ENCODE results near the gene FGF12.

FGF12 gene

DNA sequence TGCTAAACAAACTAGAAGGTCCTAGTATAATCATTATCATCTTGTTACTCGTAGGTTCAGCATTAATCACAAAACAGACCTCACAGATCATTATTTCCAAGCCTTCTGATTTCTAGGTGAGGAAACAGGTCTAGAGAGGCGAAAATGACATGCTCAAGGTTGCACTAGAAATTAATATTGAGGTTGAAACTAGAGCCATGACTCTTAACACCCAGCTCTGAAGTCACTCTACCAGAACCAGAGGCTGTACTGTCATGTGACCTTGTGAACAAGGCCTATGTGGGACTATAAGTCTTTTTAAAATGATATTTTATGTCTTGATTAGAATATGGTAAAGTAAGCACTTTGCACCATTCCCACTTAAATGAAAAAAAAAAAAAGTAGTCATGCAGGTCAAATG is 23.8 kb upstream of the FGF12 start:
- H3K9ac ChIP-seq (ENCODE audit: low read length): no peak overlapping the region
- no peaks in the 10 kb centered on the region for H3K9me3 ChIP-seq (ENCODE audit: insufficient read depth, low read length)
- TF ChIP-seq EZH2phosphoT487 (IDR thresholded peaks at IDR 0.05; ENCODE audit: low read depth): no peak
- TF ChIP-seq, protein P1, sequence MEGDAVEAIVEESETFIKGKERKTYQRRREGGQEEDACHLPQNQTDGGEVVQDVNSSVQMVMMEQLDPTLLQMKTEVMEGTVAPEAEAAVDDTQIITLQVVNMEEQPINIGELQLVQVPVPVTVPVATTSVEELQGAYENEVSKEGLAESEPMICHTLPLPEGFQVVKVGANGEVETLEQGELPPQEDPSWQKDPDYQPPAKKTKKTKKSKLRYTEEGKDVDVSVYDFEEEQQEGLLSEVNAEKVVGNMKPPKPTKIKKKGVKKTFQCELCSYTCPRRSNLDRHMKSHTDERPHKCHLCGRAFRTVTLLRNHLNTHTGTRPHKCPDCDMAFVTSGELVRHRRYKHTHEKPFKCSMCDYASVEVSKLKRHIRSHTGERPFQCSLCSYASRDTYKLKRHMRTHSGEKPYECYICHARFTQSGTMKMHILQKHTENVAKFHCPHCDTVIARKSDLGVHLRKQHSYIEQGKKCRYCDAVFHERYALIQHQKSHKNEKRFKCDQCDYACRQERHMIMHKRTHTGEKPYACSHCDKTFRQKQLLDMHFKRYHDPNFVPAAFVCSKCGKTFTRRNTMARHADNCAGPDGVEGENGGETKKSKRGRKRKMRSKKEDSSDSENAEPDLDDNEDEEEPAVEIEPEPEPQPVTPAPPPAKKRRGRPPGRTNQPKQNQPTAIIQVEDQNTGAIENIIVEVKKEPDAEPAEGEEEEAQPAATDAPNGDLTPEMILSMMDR (IDR thresholded peaks at IDR 0.05; ENCODE audit: low read depth, low read length): no peak
- no peaks in the 10 kb centered on the region for H3K27me3 ChIP-seq (ENCODE audit: low read depth, low read length)
- no peak overlapping the region for H3K4me2 ChIP-seq (ENCODE audit: low read length)
- no peak overlapping the region for H2AFZ ChIP-seq (ENCODE audit: low read depth, low read length)
- H3K4me1 ChIP-seq (ENCODE audit: low read length): no peaks in the 10 kb centered on the region
- no peak overlapping the region for H3K27ac ChIP-seq (ENCODE audit: low read length)
- no peaks in the 10 kb centered on the region for H3K36me3 ChIP-seq (replicated peaks; ENCODE audit: low read depth, low read length)
- H3K79me2 ChIP-seq (ENCODE audit: low read length): no peaks in the 10 kb centered on the region
- no peak overlapping the region for H3K4me3 ChIP-seq (ENCODE audit: low read length)
- H4K20me1 ChIP-seq (ENCODE audit: insufficient read depth, low read length): no peaks in the 10 kb centered on the region

DNA sequence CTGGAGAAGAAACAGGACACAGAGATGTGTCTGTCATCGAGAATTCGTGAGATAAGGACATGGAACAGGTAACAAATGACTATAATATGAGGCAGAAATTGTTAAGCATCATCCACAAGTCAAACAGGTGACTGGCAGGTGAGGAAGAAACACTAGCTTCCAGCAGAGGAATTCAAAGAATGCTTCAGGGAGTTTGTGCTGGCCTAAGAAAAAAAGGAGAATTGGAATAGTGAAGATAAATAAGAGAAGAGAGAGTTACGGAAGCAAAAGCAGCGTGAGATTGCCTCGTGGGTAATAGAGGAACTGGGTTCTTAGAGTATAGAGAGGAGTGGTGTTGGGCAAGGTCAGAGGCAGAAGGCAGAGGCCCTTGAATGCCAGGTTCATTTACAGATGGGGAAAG is 22.9 kb upstream of the FGF12 start:
- Histone ChIP-seq H3K27me3 (ENCODE audit: low read depth, low read length) (no peaks in the 10 kb centered on the region), H3K79me2 (ENCODE audit: low read length) (no peaks in the 10 kb centered on the region), H3K4me2 (ENCODE audit: low read length) (no peak overlapping the region), H3K27ac (ENCODE audit: low read length) (no peak overlapping the region), H4K20me1 (ENCODE audit: insufficient read depth, low read length) (no peaks in the 10 kb centered on the region), H3K9ac (ENCODE audit: low read length) (no peak overlapping the region), H2AFZ (ENCODE audit: low read depth, low read length) (no peak overlapping the region), H3K4me3 (ENCODE audit: low read length) (no peak overlapping the region), H3K36me3 (replicated peaks; ENCODE audit: low read depth, low read length) (no peaks in the 10 kb centered on the region), H3K4me1 (ENCODE audit: low read length) (no peaks in the 10 kb centered on the region), H3K9me3 (ENCODE audit: insufficient read depth, low read length) (no peaks in the 10 kb centered on the region)
- TF ChIP-seq, protein P1 (IDR thresholded peaks at IDR 0.05; ENCODE audit: low read depth, low read length): no peak
- no peak for TF ChIP-seq EZH2phosphoT487 (IDR thresholded peaks at IDR 0.05; ENCODE audit: low read depth)

DNA sequence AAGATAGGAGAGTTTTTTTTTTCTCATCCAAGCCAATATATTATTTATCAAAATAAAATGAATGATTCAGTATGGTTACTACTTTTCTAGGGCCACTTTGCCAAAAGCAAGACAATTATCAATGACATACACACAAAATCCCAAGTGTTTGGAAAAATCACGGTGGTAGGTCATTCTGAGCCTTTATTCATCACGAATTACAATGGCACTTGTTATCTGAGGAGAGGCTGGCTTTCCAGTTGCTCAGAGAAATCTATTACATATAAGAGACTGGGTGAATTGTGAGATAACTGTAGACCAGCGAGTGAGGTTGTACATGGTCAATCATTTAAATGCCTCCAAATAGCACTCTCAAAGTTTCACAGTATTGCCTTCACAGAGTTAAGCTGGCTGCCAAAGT is 20.4 kb upstream of the FGF12 start:
- H3K9ac ChIP-seq (ENCODE audit: low read length): no peak overlapping the region
- no peaks in the 10 kb centered on the region for H3K27me3 ChIP-seq (ENCODE audit: low read depth, low read length)
- H2AFZ ChIP-seq (ENCODE audit: low read depth, low read length): no peak overlapping the region
- TF ChIP-seq, protein P1 (IDR thresholded peaks at IDR 0.05; ENCODE audit: low read depth, low read length): no peak
- TF ChIP-seq EZH2phosphoT487 (IDR thresholded peaks at IDR 0.05; ENCODE audit: low read depth): no peak
- no peak overlapping the region for H3K4me3 ChIP-seq (ENCODE audit: low read length)
- no peaks in the 10 kb centered on the region for H3K79me2 ChIP-seq (ENCODE audit: low read length)
- H3K36me3 ChIP-seq (replicated peaks; ENCODE audit: low read depth, low read length): no peaks in the 10 kb centered on the region
- no peak overlapping the region for H3K4me2 ChIP-seq (ENCODE audit: low read length)
- no peaks in the 10 kb centered on the region for H4K20me1 ChIP-seq (ENCODE audit: insufficient read depth, low read length)
- no peak overlapping the region for H3K27ac ChIP-seq (ENCODE audit: low read length)
- no peaks in the 10 kb centered on the region for H3K9me3 ChIP-seq (ENCODE audit: insufficient read depth, low read length)
- H3K4me1 ChIP-seq (ENCODE audit: low read length): no peaks in the 10 kb centered on the region

DNA sequence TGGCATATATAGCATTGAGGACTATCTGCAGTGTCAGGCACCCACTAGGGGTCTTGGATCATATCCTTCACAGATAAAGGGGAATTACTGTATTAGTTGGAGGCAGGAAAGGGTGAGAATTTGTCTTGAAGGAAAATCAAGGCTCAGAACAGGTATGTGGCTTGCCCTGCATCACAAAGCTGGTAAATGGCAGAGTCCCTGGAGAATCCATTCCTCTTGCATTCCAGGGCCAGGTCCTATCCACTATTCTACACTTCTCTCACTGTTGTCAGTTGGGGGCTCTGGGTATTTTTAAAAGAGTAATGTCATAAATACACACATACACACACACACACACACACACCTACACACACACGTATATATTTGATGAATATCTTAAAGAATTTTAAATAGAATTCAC is 19.8 kb upstream of the FGF12 start:
- no peak overlapping the region for H3K27ac ChIP-seq (ENCODE audit: low read length)
- no peaks in the 10 kb centered on the region for H3K79me2 ChIP-seq (ENCODE audit: low read length)
- H3K4me3 ChIP-seq (ENCODE audit: low read length): no peak overlapping the region
- no peaks in the 10 kb centered on the region for H4K20me1 ChIP-seq (ENCODE audit: insufficient read depth, low read length)
- no peak overlapping the region for H2AFZ ChIP-seq (ENCODE audit: low read depth, low read length)
- TF ChIP-seq, protein P1 (IDR thresholded peaks at IDR 0.05; ENCODE audit: low read depth, low read length): no peak
- no peak for TF ChIP-seq EZH2phosphoT487 (IDR thresholded peaks at IDR 0.05; ENCODE audit: low read depth)
- H3K36me3 ChIP-seq (replicated peaks; ENCODE audit: low read depth, low read length): no peaks in the 10 kb centered on the region
- H3K4me2 ChIP-seq (ENCODE audit: low read length): no peak overlapping the region
- H3K9ac ChIP-seq (ENCODE audit: low read length): no peak overlapping the region
- H3K9me3 ChIP-seq (ENCODE audit: insufficient read depth, low read length): no peaks in the 10 kb centered on the region
- H3K4me1 ChIP-seq (ENCODE audit: low read length): no peaks in the 10 kb centered on the region
- H3K27me3 ChIP-seq (ENCODE audit: low read depth, low read length): no peaks in the 10 kb centered on the region

Measured in OCI-LY3 (cell line).